HG03039 (cell line): Measurements from ENCODE around the gene SPC24.

Source experiments
- ATAC-seq: cut with Tn5 transposase; IDR thresholded peaks from one replicate; pipeline ENCODE4 v1.9.1; 2021; ENCODE audit warnings: mild to moderate bottlenecking, moderate library complexity; ENCODE audit not compliant: unreplicated experiment

Gene SPC24

GRCh38 chr19:11155373-11156120 lies at the start of gene SPC24:
Gene SPC24, minus strand, starts transcription at chr19:11155782. Its CDS starts 6 bp downstream, at chr19:11155776.
- peak; percentile 95 for ATAC-seq

GRCh38 chr19:11204943-11205349 lies 49.4 kb upstream of the SPC24 start:
- ATAC-seq = no peak

- no peak for ATAC-seq
Observed at GRCh38 chr19:11204076-11204602, 48.6 kb upstream of the SPC24 start.

GRCh38 chr19:11203194-11204075 lies 47.9 kb upstream of the SPC24 start:
- ATAC-seq = no peak

- ATAC-seq = no peak
Observed at GRCh38 chr19:11202488-11203193, 47.1 kb upstream of the SPC24 start.

GRCh38 chr19:11201791-11202190 lies 46.2 kb upstream of the SPC24 start:
- ATAC-seq = no peak

GRCh38 chr19:11200931-11201330 lies 45.3 kb upstream of the SPC24 start:
- ATAC-seq = no peak

GRCh38 chr19:11200015-11200574 lies 44.5 kb upstream of the SPC24 start:
- ATAC-seq = no peak

- no peak for ATAC-seq
Observed at GRCh38 chr19:11199517-11199916, 43.9 kb upstream of the SPC24 start.

GRCh38 chr19:11198769-11199424 lies 43.3 kb upstream of the SPC24 start:
- no peak for ATAC-seq

GRCh38 chr19:11198175-11198534 lies 42.6 kb upstream of the SPC24 start:
- ATAC-seq = no peak

GRCh38 chr19:11197291-11198174 lies 42.0 kb upstream of the SPC24 start, which contains the start of gene KANK2:
Gene KANK2, minus strand, starts transcription at chr19:11197545. Its CDS starts 3,034 bp downstream, at chr19:11194511.
- ATAC-seq = peak; percentile 61

- ATAC-seq = no peak
Observed at GRCh38 chr19:11196406-11197287, 41.1 kb upstream of the SPC24 start.

GRCh38 chr19:11195681-11196080 lies 40.1 kb upstream of the SPC24 start:
- ATAC-seq = no peak

GRCh38 chr19:11194656-11195558 lies 39.3 kb upstream of the SPC24 start:
- no peak for ATAC-seq

- ATAC-seq = no peak
Observed at GRCh38 chr19:11194173-11194572, 38.6 kb upstream of the SPC24 start.
